Inflammatory macrophage treated with lipopolysaccharide for 1 hour (primary cell): ENCODE results near the gene CDKL5.
"Not testable (repeated sequence)": the region's sequence is repeated elsewhere in the genome, so short reads cannot be mapped to it uniquely, and the experiment has no call there.

Experiments used
- DNase-seq, 2 donors: peaks; one replicate each; pipeline ENCODE4 v3.0.0-alpha.2; 2020 to 2022

CDKL5 gene

GRCh38 chrX:18425199-18426003 is at the start of gene CDKL5:
Gene CDKL5, plus strand, starts transcription at chrX:18425608. Its CDS starts 81,489 bp downstream, at chrX:18507097.
- peak; percentile 88 to 93 for DNase-seq

DNA sequence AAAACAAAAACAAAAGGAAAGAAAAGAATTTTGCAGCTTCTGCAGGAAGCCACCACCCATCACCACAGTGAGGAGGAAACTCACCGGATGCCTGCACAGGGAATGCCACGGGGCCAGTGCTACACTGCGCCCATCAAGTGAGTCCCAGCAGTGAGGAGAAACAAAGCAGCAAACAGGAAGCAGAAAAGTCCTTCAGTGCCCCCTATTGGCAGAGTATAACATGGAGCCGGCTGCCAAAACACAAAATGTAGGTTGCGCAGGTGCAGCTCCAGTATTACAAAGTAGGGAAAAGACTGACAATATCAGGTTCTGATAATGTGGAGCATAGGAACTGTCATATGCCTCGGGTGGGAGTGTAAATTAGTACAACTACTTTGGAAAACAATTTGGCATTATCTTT is 47.6 kb upstream of the CDKL5 start:
- DNase-seq: peak; percentile 5 to 57

DNA sequence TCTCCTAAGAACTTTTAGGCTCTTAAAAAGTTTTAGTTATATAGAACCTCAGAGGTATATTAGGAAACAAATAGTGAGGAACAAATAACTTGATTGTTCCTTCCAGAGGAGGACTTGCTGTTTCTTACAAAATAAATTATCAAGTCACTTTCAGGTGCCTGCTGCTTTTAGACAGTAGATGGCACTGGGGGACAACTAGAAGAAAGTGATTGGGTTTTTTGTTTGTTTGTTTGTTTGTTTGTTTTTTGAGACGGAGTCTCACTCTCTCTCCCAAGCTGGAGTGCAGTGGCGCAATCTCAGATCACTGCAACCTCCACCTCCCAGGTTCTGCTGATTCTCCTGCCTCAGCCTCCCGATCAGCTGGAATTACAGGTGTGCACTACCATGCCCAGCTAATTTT is 35.4 kb upstream of the CDKL5 start:
- DNase-seq: no peak

DNA sequence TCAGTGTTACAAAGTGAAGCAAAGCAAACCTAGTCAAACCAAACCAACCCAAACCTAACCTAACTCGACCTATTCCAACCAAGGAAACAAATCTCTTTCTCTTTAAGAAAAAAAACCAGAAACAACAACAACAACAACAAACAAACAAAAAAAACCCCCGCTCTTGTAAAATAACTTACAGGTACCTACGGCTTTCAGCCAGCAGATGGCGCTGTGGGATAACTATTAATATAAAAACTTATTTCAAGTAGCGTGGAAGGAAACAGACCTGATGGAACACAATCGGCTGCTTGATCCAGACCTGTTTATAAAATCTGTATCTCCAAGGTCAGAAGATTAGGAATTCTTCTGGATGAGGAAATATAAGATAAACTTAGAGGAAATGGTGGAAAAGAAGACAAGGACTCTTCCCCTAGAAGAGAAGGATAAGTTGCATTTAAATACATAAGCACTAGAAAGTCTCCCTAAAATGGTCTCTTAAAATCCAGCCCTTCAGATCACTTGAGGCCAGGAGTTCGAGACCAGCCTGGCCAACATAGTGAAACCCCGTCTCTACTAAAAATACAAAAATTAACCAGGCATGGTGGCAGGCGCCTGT is 34.4 kb upstream of the CDKL5 start:
- peak in 1 of 2 donors; percentile 80 for DNase-seq

DNA sequence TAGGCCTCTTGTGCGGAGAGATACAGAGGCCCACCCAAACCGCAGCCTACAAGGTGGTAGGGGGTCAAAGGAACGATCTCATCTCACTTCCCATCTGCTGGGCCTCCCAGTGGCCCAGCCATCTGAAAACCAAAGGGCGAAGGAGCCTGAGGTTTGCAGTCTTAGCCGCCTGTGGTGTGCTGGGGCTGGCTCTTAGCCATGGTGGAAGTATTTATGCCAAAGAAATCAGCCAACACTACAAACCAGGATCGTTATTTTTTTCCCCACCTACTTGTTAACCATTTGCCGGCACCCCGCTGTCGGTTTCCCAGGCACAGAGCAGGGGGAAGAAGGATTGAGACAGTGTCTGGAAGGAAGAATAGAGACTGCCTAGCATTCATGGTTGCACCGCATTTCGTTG is 30.9 kb upstream of the CDKL5 start:
- DNase-seq: no peak

- DNase-seq: no peak
Observed at GRCh38 chrX:18401848-18402213, 23.6 kb upstream of the CDKL5 start.

DNA sequence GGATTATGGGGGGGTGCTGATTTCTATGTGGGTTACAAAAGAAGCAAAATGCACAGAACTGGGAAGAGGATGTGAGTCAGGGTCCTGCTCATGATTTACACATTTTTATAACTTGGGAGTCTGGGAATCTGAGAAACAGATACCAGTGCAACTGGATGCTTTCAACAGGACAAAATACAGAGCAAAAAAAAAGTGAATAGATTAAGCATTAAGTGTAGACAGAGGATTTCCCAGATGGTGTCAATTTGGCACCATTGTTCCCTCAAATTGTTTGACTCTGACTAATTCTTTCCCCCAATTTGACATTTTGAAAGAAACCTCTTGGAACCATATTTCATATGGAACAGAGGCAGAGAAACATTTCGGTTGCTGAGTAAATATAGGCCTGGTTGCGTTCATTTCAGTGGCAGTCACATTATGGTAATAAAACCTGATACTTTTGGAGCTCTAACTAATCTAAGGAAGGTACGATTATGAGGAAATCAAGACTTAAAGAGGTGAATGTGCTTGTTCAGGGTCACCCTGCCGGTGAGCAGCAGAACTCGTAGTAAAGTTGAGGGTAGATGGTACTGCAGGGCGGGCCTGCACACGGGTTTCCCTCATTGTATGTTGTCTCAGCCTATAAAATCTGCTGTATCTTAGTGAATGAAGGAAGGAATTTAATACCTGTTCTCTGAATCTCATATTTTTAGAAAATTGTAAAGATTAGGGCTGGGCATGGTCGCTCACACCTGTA is 18.7 kb upstream of the CDKL5 start:
- no peak for DNase-seq

DNA sequence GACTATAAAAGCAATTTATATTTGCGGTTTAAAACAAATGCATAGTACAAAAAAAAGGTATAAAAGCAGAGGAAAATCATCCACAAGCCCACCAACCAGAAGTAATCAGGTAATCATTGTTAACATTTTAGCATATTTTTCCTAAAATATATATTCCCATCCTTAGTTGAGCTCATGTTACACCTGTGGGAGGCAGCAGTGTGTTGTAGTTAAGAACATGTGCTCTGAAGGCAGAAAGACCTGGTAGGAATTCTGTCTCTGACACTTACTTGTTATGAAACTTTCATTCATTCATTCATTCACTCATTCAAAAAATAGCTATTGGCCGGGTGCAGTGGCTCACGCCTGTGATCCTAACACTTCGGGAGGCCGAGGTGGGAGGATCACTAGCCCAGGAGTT is 15.4 kb upstream of the CDKL5 start:
- DNase-seq: no peak

DNA sequence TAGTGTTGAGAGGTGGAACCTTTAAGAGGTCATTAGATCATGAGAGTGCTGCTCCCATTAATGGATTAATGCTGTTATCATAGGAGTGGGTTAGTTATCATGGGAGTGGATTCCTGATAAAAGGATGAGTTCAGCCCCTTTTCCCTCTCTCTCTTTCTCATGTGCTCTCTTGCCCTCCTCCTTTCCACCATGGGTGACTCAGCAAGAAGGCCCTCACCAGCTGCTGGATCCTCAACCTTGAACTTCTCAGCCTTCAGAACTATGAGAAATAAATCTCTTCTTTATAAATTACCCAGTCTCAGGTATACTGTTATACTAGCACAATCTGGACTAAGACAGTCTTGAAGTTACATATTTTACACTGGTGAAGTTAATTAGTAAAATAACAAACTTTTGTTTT is 10.0 kb upstream of the CDKL5 start:
- no peak for DNase-seq

GRCh38 chrX:18422325-18422724 is 3.1 kb upstream of the CDKL5 start:
- DNase-seq: no peak

GRCh38 chrX:18422886-18423285 is 2.5 kb upstream of the CDKL5 start:
- DNase-seq: no peak

GRCh38 chrX:18424482-18425198 is 768 bp upstream of the CDKL5 start:
- peak in 1 of 2 donors; percentile 2 for DNase-seq

DNA sequence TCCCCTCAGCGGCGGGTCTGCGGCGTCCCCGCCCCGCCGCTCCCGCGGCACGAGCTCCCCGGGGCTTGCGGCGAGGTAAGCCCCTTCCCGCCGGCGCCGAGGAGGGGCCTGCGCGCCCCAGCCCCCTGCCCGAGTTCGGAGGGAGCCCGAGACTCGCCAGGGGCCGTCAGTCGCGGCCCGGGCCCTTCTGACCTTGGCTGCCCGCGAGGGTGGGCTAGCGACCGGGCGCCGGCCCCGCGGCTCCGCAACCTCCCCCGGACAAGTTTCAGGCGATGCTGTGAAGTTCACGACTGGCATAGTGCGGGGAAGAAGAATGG is 554 bp downstream of the CDKL5 start:
- DNase-seq: no peak

DNA sequence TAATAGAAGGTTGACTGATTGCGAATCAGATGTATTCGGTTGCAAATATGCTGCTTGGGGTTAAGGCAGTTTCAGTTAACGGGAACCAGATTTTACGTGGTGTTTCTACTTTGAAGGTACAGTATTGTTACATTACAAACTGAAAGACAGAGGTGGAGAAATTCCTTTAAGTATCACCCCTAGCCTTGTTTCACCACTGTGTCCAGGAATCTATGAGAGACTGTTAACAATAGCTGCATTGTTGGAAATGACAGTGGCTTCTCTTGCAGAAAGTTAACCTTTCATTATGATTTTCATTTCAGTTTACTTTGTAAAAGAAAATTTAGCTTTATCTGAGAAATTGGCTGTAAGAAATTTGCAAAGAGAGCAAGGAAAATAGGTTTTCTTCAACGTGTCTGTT is 2.6 kb downstream of the CDKL5 start:
- no peak for DNase-seq

GRCh38 chrX:18433288-18433687 is 7.9 kb downstream of the CDKL5 start:
- DNase-seq: not testable (repeated sequence)

DNA sequence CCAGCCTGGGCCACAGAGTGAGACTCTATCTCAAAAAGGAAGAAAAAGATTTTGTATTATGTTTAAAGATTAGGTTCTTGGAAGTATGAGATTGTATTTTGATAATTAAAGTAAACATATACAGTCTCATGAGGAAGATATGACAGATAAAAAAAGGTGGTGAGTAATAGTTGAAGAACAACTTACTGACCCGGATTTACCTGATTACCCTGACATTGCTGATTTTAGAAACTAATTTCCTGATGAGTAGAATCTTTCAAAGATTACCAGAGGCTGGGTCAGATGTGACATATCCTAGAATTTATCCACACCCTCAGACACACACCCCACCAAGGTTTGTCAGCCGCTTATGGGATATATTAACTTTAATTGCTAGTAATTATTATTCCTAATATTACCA is 9.5 kb downstream of the CDKL5 start:
- no peak for DNase-seq

GRCh38 chrX:18436017-18436416 is 10.6 kb downstream of the CDKL5 start:
- DNase-seq: no peak

GRCh38 chrX:18440835-18441234 is 15.4 kb downstream of the CDKL5 start:
- DNase-seq: no peak

- DNase-seq: no peak
Observed at GRCh38 chrX:18441780-18442367, 16.5 kb downstream of the CDKL5 start.

DNA sequence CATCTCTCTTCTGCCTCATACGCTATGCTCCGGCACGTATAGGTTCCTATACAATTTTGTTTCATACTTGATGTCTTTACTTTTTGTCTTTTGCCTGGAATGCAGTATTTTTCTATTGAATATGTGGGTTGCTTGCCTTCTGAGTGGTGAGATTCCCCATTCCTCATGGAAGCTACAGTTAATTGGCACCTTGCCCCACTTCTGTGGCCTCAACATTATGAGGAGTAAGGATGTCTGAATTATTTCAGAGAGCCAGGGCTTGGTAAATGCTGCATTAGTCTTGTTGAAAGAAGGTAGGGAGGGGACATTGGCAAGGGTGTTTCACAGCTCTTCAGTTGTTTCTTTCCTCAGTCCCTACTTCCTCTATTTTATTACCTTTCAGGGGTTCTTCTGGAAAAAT is 23.0 kb downstream of the CDKL5 start:
- DNase-seq: no peak

GRCh38 chrX:18449236-18449635 is 23.8 kb downstream of the CDKL5 start:
- DNase-seq: no peak

GRCh38 chrX:18455384-18455783 is 30.0 kb downstream of the CDKL5 start:
- no peak for DNase-seq

DNA sequence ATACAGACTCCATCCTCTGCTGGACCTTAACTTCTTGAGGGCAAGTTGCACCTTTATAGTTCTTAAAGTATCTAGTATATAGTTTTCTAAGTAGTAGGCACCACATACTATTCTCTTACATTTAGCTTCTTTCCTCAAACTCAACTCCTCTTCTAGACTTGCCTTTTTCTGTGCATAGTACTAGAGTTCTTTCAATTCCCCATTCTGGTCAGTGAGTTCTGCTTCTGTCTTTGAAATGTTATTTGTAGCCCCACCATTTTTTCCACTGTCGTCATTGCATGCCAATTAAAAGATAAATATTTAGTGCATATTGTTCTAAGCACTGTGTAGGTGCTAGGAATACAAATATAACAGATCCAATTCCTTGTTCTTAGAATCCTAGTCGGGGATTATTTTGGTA is 31.6 kb downstream of the CDKL5 start:
- DNase-seq: no peak
